Measurements from ENCODE around the gene GSTP1.

DNA sequence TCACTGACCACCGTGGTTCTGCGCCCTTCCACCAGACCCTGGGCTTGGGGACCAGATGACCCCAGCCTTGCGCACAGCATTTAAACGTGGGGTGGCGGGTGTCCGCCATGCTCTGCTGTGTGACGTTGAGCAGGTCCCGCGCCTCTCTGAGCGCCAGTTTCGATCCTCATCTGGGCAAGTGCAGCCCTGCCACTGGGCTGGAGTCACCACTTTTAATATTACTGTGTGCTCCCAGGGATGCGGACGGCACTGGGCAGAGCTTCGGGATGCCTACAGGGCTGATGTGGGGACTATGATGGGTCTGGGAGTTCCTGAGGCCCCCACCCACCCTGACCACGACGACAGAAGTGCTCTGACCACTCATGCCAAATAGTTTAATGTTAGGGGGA, 47.3 kb downstream of the GSTP1 start:
- TF ChIP-seq, protein P1, sequence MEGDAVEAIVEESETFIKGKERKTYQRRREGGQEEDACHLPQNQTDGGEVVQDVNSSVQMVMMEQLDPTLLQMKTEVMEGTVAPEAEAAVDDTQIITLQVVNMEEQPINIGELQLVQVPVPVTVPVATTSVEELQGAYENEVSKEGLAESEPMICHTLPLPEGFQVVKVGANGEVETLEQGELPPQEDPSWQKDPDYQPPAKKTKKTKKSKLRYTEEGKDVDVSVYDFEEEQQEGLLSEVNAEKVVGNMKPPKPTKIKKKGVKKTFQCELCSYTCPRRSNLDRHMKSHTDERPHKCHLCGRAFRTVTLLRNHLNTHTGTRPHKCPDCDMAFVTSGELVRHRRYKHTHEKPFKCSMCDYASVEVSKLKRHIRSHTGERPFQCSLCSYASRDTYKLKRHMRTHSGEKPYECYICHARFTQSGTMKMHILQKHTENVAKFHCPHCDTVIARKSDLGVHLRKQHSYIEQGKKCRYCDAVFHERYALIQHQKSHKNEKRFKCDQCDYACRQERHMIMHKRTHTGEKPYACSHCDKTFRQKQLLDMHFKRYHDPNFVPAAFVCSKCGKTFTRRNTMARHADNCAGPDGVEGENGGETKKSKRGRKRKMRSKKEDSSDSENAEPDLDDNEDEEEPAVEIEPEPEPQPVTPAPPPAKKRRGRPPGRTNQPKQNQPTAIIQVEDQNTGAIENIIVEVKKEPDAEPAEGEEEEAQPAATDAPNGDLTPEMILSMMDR (IDR thresholded peaks at IDR 0.05; ENCODE audit: low read depth, low read length) = no peak
- no peak for TF ChIP-seq EZH2phosphoT487 (IDR thresholded peaks at IDR 0.05; ENCODE audit: low read depth)
